HepG2 (cell line): Measurements from ENCODE around the gene KLC4. TPM values are rescaled to one million over a fixed set of nuclear protein-coding genes. Genes with fewer than 3 reads are reported as not detected.
A peak's percentile ranks its signal among the peaks of the same experiment; 100 is the strongest.

Experiments used
- ELF3 ChIP-seq: IDR thresholded peaks from 2 replicates; pipeline ENCODE4 v1.6.1; 2016; ENCODE audit warnings: missing genetic modification reagents, missing compliant biosample characterization
- KDM4B ChIP-seq: sonication (generic); formaldehyde crosslinking; IDR thresholded peaks from 2 replicates; pipeline ENCODE4 v1.4.0; 2020; ENCODE audit warnings: missing genetic modification reagents
- MED8 ChIP-seq: sonication (generic); formaldehyde crosslinking; IDR thresholded peaks from 2 replicates; pipeline ENCODE4 v1.8.1; 2023; ENCODE audit warnings: mild to moderate bottlenecking, missing genetic modification reagents; ENCODE audit not compliant: insufficient replicate concordance
- NR2F2 ChIP-seq: IDR thresholded peaks from 2 replicates; pipeline ENCODE4 v1.6.1; 2012; ENCODE audit warnings: low read depth, inconsistent platforms, borderline replicate concordance
- SAFB2 ChIP-seq: sonication (generic); formaldehyde crosslinking; IDR thresholded peaks from 2 replicates; pipeline ENCODE4 v1.5.1; 2020; ENCODE audit warnings: missing genetic modification reagents, low read depth, mild to moderate bottlenecking, borderline replicate concordance
- SIX4 ChIP-seq: sonication (generic); formaldehyde crosslinking; IDR thresholded peaks from 2 replicates; pipeline ENCODE4 v1.4.0; 2020; ENCODE audit warnings: missing genetic modification reagents
- SOX13 ChIP-seq, 3 experiments: fragments of 450-650 bp in 1 of 3; sonication (generic) in 1 of 3; formaldehyde crosslinking in 1 of 3; IDR thresholded peaks in 2 of 3; conservative IDR thresholded peaks in 1 of 3; 2 replicates each; pipeline versions ENCODE4 v1.5.0 to v1.6.1; 2016 to 2020; ENCODE audit warnings: antibody characterized with exemption in 1 of 3, mild to moderate bottlenecking in 1 of 3, missing compliant biosample characterization in 1 of 3, missing genetic modification reagents in 1 of 3, moderate library complexity in 1 of 3
- TCF12 ChIP-seq, 2 experiments: fragments of 450-650 bp in 1 of 2; sonication (generic) in 1 of 2; formaldehyde crosslinking in 1 of 2; IDR thresholded peaks; 2 replicates each; pipeline versions ENCODE4 v1.6.1 to v1.8.0; 2017 to 2022; ENCODE audit warnings: antibody characterized with exemption in 1 of 2, mild to moderate bottlenecking in 1 of 2, missing genetic modification reagents in 1 of 2, moderate library complexity in 1 of 2
- ZMYM4 ChIP-seq: sonication (generic); formaldehyde crosslinking; IDR thresholded peaks from 2 replicates; pipeline ENCODE4 v1.8.1; 2023; ENCODE audit warnings: mild to moderate bottlenecking, missing genetic modification reagents
- polyA plus RNA-seq, 8 experiments: library from polyadenylated mRNA; depleted of rRNA in 3 of 8; stranded (reverse) in 7 of 8; unstranded in 1 of 8; fragments of >200 nt; fragmentation: Illumina TruSeq in 4 of 8; extraction: Trizol in 4 of 8; gene quantifications; 2 replicates each; pipeline versions ENCODE4 v1.2.1 to v1.2.3, GENCODE V29; 2011 to 2016; ENCODE audit warnings: low read depth in 4 of 8, missing spikeins in 1 of 8, mixed read lengths in 1 of 8; ENCODE audit not compliant: insufficient read depth in 1 of 8
- total RNA-seq, 5 experiments: library from RNA; depleted of rRNA; stranded (reverse); fragments of >200 nt; fragmentation: Illumina TruSeq; extraction: Trizol; gene quantifications; 2 replicates each; pipeline ENCODE4 v1.2.3, GENCODE V29; 2016; ENCODE audit warnings: low read depth in 1 of 5
- TF ChIP-seq, protein P1 (sequence below): IDR thresholded peaks from 2 replicates; pipeline ENCODE4 v1.6.1; 2016; ENCODE audit warnings: missing genetic modification reagents, missing compliant biosample characterization
- TF ChIP-seq, protein P2 (sequence below): sonication (generic); formaldehyde crosslinking; IDR thresholded peaks from 2 replicates; pipeline ENCODE4 v1.5.1; 2020; ENCODE audit warnings: mild to moderate bottlenecking, moderate library complexity, missing genetic modification reagents
- TF ChIP-seq, protein P3 (sequence below): IDR thresholded peaks from 2 replicates; pipeline ENCODE4 v1.6.1; 2016; ENCODE audit warnings: low read depth
- TF ChIP-seq, protein P4 (sequence below): sonication (generic); formaldehyde crosslinking; IDR thresholded peaks from 2 replicates; pipeline ENCODE4 v1.9.0; 2022; ENCODE audit warnings: low read depth, missing genetic modification reagents
- TF ChIP-seq, protein P5 (sequence below): sonication (generic); formaldehyde crosslinking; IDR thresholded peaks from 2 replicates; pipeline ENCODE4 v1.4.0; 2020; ENCODE audit warnings: low read depth, missing genetic modification reagents
- TF ChIP-seq, protein P6 (sequence below): sonication (generic); formaldehyde crosslinking; IDR thresholded peaks from 2 replicates; pipeline ENCODE4 v1.5.0; 2020; ENCODE audit warnings: missing genetic modification reagents

KLC4 gene
- total and polyA plus RNA-seq, 2 of the 13 experiments (the other 11 are each of a cell fraction or from before 2014, with no cell fraction given) = 45.4 to 70.4 TPM

DNA sequence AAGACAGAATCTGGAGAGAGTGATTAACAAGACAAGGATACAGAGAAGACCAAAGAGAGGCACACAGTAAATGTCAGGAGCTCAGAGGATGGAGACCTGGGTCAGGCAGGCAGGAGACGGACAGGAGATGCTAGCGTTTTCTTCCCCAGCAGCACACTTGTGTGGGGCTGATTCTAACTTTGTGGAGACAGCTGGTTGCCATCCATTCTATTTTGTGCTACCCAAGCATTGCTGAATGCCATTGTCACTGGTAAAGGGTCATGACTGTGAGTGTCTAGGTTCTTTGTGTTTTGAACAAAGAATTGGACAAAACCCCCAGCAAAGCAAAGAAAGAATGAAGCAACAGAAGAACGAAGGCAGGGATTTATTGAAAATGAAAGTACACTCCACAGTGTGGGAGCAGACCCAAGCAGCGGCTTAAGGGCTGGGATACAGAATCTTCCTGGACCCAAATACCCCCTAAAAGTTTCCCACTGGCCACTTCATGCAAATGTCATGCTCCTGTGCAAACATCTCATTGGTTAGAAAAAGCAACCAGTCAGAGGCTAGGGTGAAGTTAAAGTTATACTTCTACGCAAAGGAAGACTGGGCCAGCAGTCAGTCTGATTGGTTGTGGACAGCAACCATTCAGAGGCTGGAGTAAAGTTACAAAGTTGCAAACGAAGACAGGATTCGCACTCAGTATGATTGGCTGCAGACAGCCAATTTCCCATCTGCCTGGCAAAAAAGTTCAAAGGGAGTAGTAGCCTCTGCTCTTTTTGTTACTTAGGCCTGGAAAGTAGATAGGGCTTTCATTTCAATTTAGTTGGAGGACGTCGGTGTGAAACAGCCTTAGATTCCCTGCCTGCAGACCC is 34.2 kb downstream of the KLC4 start (continued):
- TF ChIP-seq, protein P1, sequence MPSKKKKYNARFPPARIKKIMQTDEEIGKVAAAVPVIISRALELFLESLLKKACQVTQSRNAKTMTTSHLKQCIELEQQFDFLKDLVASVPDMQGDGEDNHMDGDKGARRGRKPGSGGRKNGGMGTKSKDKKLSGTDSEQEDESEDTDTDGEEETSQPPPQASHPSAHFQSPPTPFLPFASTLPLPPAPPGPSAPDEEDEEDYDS (CRISPR knock-in tag) = peak; percentile 85
- TF ChIP-seq, protein P2, sequence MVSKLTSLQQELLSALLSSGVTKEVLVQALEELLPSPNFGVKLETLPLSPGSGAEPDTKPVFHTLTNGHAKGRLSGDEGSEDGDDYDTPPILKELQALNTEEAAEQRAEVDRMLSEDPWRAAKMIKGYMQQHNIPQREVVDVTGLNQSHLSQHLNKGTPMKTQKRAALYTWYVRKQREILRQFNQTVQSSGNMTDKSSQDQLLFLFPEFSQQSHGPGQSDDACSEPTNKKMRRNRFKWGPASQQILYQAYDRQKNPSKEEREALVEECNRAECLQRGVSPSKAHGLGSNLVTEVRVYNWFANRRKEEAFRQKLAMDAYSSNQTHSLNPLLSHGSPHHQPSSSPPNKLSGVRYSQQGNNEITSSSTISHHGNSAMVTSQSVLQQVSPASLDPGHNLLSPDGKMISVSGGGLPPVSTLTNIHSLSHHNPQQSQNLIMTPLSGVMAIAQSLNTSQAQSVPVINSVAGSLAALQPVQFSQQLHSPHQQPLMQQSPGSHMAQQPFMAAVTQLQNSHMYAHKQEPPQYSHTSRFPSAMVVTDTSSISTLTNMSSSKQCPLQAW (CRISPR knock-in tag) = peak; percentile 28; the same call in 1 of the 2 replicates
- TF ChIP-seq NR2F2 (0 out of 2 replicates have a peak, but pooled peaks have one; percentile 10), SIX4 (CRISPR knock-in tag) (0 out of 2 replicates have a peak, but pooled peaks have one; percentile 62), ELF3 (CRISPR knock-in tag) (peak; percentile 47; the same call in 1 of the 2 replicates), SOX13 (IDR thresholded peaks at IDR 0.05) (no peak), SOX13 (CRISPR knock-in tag; conservative IDR thresholded peaks at IDR 0.05 in 1 of 2, IDR thresholded peaks at IDR 0.05 in 1 of 2) (peak in 1 of 2 experiments; percentile 17; a peak in 1 of 4 replicates), TCF12 (IDR thresholded peaks at IDR 0.05) (no peak), TCF12 (CRISPR knock-in tag; IDR thresholded peaks at IDR 0.05) (no peak), KDM4B (CRISPR knock-in tag) (0 out of 2 replicates have a peak, but pooled peaks have one; percentile 37), SAFB2 (CRISPR knock-in tag) (no peak), MED8 (CRISPR knock-in tag) (no peak), ZMYM4 (CRISPR knock-in tag) (peak; percentile 76)
- TF ChIP-seq, protein P3, sequence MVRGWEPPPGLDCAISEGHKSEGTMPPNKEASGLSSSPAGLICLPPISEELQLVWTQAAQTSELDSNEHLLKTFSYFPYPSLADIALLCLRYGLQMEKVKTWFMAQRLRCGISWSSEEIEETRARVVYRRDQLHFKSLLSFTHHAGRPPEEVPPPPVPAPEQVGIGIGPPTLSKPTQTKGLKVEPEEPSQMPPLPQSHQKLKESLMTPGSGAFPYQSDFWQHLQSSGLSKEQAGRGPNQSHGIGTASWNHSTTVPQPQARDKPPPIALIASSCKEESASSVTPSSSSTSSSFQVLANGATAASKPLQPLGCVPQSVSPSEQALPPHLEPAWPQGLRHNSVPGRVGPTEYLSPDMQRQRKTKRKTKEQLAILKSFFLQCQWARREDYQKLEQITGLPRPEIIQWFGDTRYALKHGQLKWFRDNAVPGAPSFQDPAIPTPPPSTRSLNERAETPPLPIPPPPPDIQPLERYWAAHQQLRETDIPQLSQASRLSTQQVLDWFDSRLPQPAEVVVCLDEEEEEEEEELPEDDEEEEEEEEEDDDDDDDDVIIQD (CRISPR knock-in tag) = peak; percentile 74; the same call in 1 of the 2 replicates
- TF ChIP-seq, protein P4, sequence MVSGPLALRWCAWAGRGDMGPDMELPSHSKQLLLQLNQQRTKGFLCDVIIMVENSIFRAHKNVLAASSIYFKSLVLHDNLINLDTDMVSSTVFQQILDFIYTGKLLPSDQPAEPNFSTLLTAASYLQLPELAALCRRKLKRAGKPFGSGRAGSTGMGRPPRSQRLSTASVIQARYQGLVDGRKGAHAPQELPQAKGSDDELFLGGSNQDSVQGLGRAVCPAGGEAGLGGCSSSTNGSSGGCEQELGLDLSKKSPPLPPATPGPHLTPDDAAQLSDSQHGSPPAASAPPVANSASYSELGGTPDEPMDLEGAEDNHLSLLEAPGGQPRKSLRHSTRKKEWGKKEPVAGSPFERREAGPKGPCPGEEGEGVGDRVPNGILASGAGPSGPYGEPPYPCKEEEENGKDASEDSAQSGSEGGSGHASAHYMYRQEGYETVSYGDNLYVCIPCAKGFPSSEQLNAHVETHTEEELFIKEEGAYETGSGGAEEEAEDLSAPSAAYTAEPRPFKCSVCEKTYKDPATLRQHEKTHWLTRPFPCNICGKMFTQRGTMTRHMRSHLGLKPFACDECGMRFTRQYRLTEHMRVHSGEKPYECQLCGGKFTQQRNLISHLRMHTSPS (CRISPR knock-in tag) = no peak
- TF ChIP-seq, protein P5, sequence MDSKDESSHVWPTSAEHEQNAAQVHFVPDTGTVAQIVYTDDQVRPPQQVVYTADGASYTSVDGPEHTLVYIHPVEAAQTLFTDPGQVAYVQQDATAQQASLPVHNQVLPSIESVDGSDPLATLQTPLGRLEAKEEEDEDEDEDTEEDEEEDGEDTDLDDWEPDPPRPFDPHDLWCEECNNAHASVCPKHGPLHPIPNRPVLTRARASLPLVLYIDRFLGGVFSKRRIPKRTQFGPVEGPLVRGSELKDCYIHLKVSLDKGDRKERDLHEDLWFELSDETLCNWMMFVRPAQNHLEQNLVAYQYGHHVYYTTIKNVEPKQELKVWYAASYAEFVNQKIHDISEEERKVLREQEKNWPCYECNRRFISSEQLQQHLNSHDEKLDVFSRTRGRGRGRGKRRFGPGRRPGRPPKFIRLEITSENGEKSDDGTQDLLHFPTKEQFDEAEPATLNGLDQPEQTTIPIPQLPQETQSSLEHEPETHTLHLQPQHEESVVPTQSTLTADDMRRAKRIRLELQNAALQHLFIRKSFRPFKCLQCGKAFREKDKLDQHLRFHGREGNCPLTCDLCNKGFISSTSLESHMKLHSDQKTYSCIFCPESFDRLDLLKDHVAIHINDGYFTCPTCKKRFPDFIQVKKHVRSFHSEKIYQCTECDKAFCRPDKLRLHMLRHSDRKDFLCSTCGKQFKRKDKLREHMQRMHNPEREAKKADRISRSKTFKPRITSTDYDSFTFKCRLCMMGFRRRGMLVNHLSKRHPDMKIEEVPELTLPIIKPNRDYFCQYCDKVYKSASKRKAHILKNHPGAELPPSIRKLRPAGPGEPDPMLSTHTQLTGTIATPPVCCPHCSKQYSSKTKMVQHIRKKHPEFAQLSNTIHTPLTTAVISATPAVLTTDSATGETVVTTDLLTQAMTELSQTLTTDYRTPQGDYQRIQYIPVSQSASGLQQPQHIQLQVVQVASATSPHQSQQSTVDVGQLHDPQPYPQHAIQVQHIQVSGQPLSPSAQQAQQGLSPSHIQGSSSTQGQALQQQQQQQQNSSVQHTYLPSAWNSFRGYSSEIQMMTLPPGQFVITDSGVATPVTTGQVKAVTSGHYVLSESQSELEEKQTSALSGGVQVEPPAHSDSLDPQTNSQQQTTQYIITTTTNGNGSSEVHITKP (CRISPR knock-in tag) = 0 out of 2 replicates have a peak, but pooled peaks have one; percentile 28
- TF ChIP-seq, protein P6, sequence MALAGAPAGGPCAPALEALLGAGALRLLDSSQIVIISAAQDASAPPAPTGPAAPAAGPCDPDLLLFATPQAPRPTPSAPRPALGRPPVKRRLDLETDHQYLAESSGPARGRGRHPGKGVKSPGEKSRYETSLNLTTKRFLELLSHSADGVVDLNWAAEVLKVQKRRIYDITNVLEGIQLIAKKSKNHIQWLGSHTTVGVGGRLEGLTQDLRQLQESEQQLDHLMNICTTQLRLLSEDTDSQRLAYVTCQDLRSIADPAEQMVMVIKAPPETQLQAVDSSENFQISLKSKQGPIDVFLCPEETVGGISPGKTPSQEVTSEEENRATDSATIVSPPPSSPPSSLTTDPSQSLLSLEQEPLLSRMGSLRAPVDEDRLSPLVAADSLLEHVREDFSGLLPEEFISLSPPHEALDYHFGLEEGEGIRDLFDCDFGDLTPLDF = no peak
